ENCODE data around the gene SLC22A16. TPM values are rescaled to one million over a fixed set of nuclear protein-coding genes. Genes with fewer than 3 reads are reported as not detected.

Gene SLC22A16
- total RNA-seq, 3 donors from 2014 or later (not counting 1 experiment from before 2014, with no cell fraction given) = not detected

DNA sequence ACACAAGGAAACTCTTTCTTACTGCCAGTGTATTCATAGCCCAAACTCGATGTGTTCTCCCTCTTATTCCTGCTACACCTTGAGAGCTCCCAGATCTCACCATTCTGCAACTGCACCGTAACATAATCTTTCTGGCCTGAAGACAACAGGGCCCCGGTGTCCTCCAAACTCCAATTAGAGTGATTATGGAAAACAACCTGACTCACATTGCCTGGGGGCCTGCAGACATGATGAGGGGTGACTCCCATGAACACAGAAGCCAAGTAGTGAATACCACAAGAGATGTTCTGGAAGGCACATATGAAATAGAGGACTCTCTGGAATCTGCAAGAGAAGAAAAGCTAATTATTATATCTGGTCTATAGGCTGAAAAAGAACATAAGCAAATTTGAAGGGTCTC, 19.7 kb downstream of the SLC22A16 start:
- Histone ChIP-seq H3K4me1 (ENCODE audit: control insufficient read depth, insufficient read depth, low read length) (no peaks in the 10 kb centered on the region), H3K9me3 (ENCODE audit: control insufficient read depth, insufficient read depth, low read length) (peaks cover 5% of the 10 kb centered on the region), H3K27ac (ENCODE audit: low read length) (no peak overlapping the region), H3K4me3 (ENCODE audit: low read length) (no peak overlapping the region), H3K27me3 (ENCODE audit: control insufficient read depth, insufficient read depth, low read length) (no peaks in the 10 kb centered on the region), H3K36me3 (ENCODE audit: control insufficient read depth, insufficient read depth, low read length) (no peaks in the 10 kb centered on the region)
- 81% methylated on average over 3 of the region's 3 CpGs for WGBS (ENCODE audit: insufficient coverage)
- no peak overlapping the region for H3K27ac Mint-ChIP-seq
- H3K9me3 Mint-ChIP-seq = no peaks in the 10 kb centered on the region
- TF ChIP-seq CTCF (IDR thresholded peaks at IDR 0.05) = no peak
- H3K36me3 Mint-ChIP-seq = no peaks in the 10 kb centered on the region
- ATAC-seq = no peak
- no peak overlapping the region for H3K4me3 Mint-ChIP-seq
- no peaks in the 10 kb centered on the region for H3K4me1 Mint-ChIP-seq
- peaks cover 8 to 9% of the 10 kb centered on the region in 2 donors for H3K27me3 Mint-ChIP-seq (ENCODE audit: low read depth in 2 of 2)
- intact Hi-C loops (cut with micrococcal nuclease) = no loop called here
- no peak for DNase-seq

DNA sequence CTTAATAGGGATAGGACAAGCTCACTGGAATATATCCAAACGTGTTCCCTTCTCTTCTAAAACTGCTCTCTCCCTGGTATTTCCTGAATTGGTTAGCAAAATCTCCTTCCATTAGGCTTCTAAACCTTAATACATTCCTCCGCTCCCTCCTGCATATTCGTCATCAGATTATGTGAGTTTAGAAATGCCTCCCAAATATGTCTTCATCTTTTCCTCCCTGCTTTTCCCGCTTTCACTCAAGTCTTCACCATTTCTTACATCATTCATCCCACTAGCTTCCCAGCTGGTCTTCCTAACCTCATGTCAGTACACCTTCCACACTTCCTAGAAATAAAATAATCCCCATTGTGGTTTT, 26.9 kb downstream of the SLC22A16 start:
- Histone ChIP-seq H3K4me1 (ENCODE audit: control insufficient read depth, insufficient read depth, low read length) (no peaks in the 10 kb centered on the region), H3K9me3 (ENCODE audit: control insufficient read depth, insufficient read depth, low read length) (no peaks in the 10 kb centered on the region), H3K27me3 (ENCODE audit: control insufficient read depth, insufficient read depth, low read length) (no peaks in the 10 kb centered on the region), H3K4me3 (ENCODE audit: low read length) (no peak overlapping the region), H3K27ac (ENCODE audit: low read length) (no peak overlapping the region), H3K36me3 (ENCODE audit: control insufficient read depth, insufficient read depth, low read length) (no peaks in the 10 kb centered on the region)
- Mint-ChIP-seq H3K27ac (no peak overlapping the region), H3K27me3 (ENCODE audit: low read depth in 2 of 2) (peaks cover 0 to 2% of the 10 kb centered on the region in 2 donors), H3K4me1 (no peaks in the 10 kb centered on the region), H3K36me3 (no peaks in the 10 kb centered on the region), H3K9me3 (no peaks in the 10 kb centered on the region), H3K4me3 (no peak overlapping the region)
- no peak for TF ChIP-seq CTCF (IDR thresholded peaks at IDR 0.05)
- no peak for ATAC-seq
- WGBS (ENCODE audit: insufficient coverage) = 88% methylated on average over 4 of the region's 4 CpGs
- DNase-seq = no peak
- intact Hi-C loops (cut with micrococcal nuclease) = no loop called here

DNA sequence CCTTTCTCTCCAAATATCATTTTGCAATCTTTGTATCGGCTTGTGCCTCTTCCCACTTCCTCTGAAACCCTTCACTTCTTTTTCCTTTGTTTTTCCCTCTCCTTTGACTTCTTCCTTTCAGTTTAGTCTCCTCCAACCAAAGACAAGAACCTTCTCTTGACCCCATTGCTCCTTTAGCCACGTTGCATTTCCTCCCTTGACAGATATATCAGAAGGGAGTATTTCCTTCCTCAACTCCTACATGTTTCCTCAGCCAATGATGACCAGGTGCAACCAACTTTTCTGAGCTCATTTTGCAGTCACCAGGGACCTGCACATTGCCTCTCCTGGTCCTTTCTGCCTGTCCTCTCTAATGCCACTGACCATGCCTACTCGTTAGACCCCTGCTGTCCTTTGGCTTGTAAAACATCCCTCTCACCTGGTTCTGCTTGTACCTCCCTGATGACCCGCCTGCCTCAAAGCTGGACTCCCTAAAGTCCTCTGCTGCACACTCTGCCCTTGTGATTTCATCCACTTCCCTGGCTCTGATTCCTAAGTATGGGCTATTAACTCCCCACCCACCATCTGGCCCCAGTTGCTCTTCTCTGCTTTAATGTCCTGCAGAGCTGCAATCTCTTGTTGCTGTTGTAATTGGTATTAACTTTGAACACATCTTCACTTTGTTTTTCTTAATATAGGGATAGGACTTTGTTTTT, 27.4 kb downstream of the SLC22A16 start:
- H3K36me3 Mint-ChIP-seq = no peaks in the 10 kb centered on the region
- H3K4me1 ChIP-seq (ENCODE audit: control insufficient read depth, insufficient read depth, low read length) = no peaks in the 10 kb centered on the region
- no peaks in the 10 kb centered on the region for H3K27me3 ChIP-seq (ENCODE audit: control insufficient read depth, insufficient read depth, low read length)
- no peak overlapping the region for H3K27ac ChIP-seq (ENCODE audit: low read length)
- no peak overlapping the region for H3K4me3 Mint-ChIP-seq
- no peaks in the 10 kb centered on the region for H3K9me3 ChIP-seq (ENCODE audit: control insufficient read depth, insufficient read depth, low read length)
- H3K4me1 Mint-ChIP-seq = no peaks in the 10 kb centered on the region
- peaks cover 0 to 2% of the 10 kb centered on the region in 2 donors for H3K27me3 Mint-ChIP-seq (ENCODE audit: low read depth in 2 of 2)
- intact Hi-C loops (cut with micrococcal nuclease) = no loop called here
- TF ChIP-seq CTCF (IDR thresholded peaks at IDR 0.05) = no peak
- ATAC-seq (no peak), DNase-seq (no peak)
- no peak overlapping the region for H3K4me3 ChIP-seq (ENCODE audit: low read length)
- H3K27ac Mint-ChIP-seq = no peak overlapping the region
- H3K36me3 ChIP-seq (ENCODE audit: control insufficient read depth, insufficient read depth, low read length) = no peaks in the 10 kb centered on the region
- no peaks in the 10 kb centered on the region for H3K9me3 Mint-ChIP-seq
- WGBS (ENCODE audit: insufficient coverage) = 47% methylated on average over 4 of the region's 4 CpGs

DNA sequence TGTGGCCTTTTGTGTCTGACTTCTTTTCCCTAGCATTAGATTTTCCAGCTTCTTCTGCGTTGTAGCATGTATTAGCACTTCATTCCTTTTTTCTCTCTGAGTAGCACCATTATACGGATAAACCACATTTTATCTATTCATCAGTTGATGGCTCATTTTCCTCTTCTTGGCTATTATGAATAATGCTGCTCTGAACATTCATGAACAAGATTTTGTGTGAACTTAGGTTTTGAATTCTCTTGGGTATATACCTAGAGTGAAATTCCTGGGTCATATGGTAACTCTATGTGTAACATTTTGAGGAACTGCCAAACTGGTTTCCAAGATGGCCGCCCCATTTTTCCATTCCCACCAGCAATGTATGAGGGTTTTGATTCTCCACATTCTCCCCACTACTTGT, 28.7 kb downstream of the SLC22A16 start:
- Histone ChIP-seq H3K27ac (ENCODE audit: low read length) (no peak overlapping the region), H3K36me3 (ENCODE audit: control insufficient read depth, insufficient read depth, low read length) (no peaks in the 10 kb centered on the region), H3K9me3 (ENCODE audit: control insufficient read depth, insufficient read depth, low read length) (no peaks in the 10 kb centered on the region), H3K27me3 (ENCODE audit: control insufficient read depth, insufficient read depth, low read length) (no peaks in the 10 kb centered on the region), H3K4me1 (ENCODE audit: control insufficient read depth, insufficient read depth, low read length) (no peaks in the 10 kb centered on the region), H3K4me3 (ENCODE audit: low read length) (no peak overlapping the region)
- no peak for TF ChIP-seq CTCF (IDR thresholded peaks at IDR 0.05)
- Mint-ChIP-seq H3K27ac (no peak overlapping the region), H3K36me3 (no peaks in the 10 kb centered on the region), H3K4me1 (no peaks in the 10 kb centered on the region), H3K4me3 (no peak overlapping the region), H3K9me3 (no peaks in the 10 kb centered on the region), H3K27me3 (ENCODE audit: low read depth in 2 of 2) (peaks cover 0 to 2% of the 10 kb centered on the region in 2 donors)
- ATAC-seq (no peak), DNase-seq (no peak)
- WGBS (ENCODE audit: insufficient coverage) = 92% methylated on average over 2 of the region's 3 CpGs
- intact Hi-C loops (cut with micrococcal nuclease) = no loop called here

All from natural killer cell (primary cell).